GM23248 (cell line): ENCODE measurements around the gene AIFM1. TPM values are rescaled to one million over a fixed set of nuclear protein-coding genes. Genes with fewer than 3 reads are reported as not detected.
A peak's percentile ranks its signal among the peaks of the same experiment; 100 is the strongest.

Source experiments
- DNase-seq: peaks from one replicate; pipeline ENCODE4 v3.0.0-alpha.2; 2015
- H2AFZ ChIP-seq: fragments of 200-600 bp; sonication (generic); 2 replicates; pipeline ENCODE4 v1.6.1; 2016; ENCODE audit warnings: antibody characterized with exemption
- H3F3A ChIP-seq: fragments of 200-600 bp; sonication (generic); 2 replicates; pipeline ENCODE4 v1.6.1; 2016; ENCODE audit warnings: mild to moderate bottlenecking, antibody characterized with exemption, mixed run types; ENCODE audit not compliant: insufficient read depth
- H3K27ac ChIP-seq: fragments of 200-600 bp; sonication (generic); 2 replicates; pipeline ENCODE4 v1.5.1; 2016; ENCODE audit warnings: mild to moderate bottlenecking
- H3K27me3 ChIP-seq: fragments of 200-600 bp; sonication (generic); replicated peaks from 2 replicates; pipeline ENCODE4 v1.6.1; 2016; ENCODE audit warnings: mild to moderate bottlenecking; ENCODE audit not compliant: insufficient read depth
- H3K36me3 ChIP-seq: fragments of 200-600 bp; sonication (generic); 2 replicates; pipeline ENCODE4 v1.6.1; 2016; ENCODE audit warnings: low read depth, mild to moderate bottlenecking
- H3K4me1 ChIP-seq: fragments of 200-600 bp; sonication (generic); 2 replicates; pipeline ENCODE4 v1.6.1; 2016; ENCODE audit warnings: mild to moderate bottlenecking; ENCODE audit not compliant: insufficient read depth
- H3K4me2 ChIP-seq: fragments of 200-600 bp; sonication (generic); one replicate; pipeline ENCODE4 v1.6.1; 2016; ENCODE audit warnings: mild to moderate bottlenecking; ENCODE audit not compliant: unreplicated experiment
- H3K4me3 ChIP-seq: fragments of 200-600 bp; sonication (generic); 2 replicates; pipeline ENCODE4 v1.5.1; 2016; ENCODE audit warnings: mild to moderate bottlenecking
- H3K79me2 ChIP-seq: fragments of 200-600 bp; sonication (generic); 2 replicates; pipeline ENCODE4 v1.6.1; 2016; ENCODE audit warnings: mild to moderate bottlenecking; ENCODE audit not compliant: insufficient read depth
- H3K9ac ChIP-seq: fragments of 200-600 bp; sonication (generic); 2 replicates; pipeline ENCODE4 v1.6.1; 2016; ENCODE audit warnings: mild to moderate bottlenecking
- H3K9me2 ChIP-seq: fragments of 200-600 bp; sonication (generic); 2 replicates; pipeline ENCODE4 v1.6.1; 2016; ENCODE audit warnings: mixed run types, mild to moderate bottlenecking, moderate library complexity; ENCODE audit not compliant: insufficient read depth
- H3K9me3 ChIP-seq: fragments of 200-600 bp; sonication (generic); one replicate; pipeline ENCODE4 v1.6.1; 2017; ENCODE audit warnings: low read depth
- H4K20me1 ChIP-seq: fragments of 200-600 bp; sonication (generic); 2 replicates; pipeline ENCODE4 v1.6.0; 2016; ENCODE audit not compliant: insufficient read depth
- EZH2 ChIP-seq: fragments of 200-600 bp; sonication (generic); IDR thresholded peaks from 2 replicates; pipeline ENCODE4 v1.6.1; 2018; ENCODE audit warnings: antibody characterized with exemption, mild to moderate bottlenecking; ENCODE audit not compliant: insufficient read depth, poor library complexity, severe bottlenecking
- EZH2phosphoT487 ChIP-seq: fragments of 200-600 bp; sonication (generic); IDR thresholded peaks from 2 replicates; pipeline ENCODE4 v1.6.1; 2018; ENCODE audit warnings: antibody characterized with exemption, moderate library complexity, mild to moderate bottlenecking, low read depth; ENCODE audit not compliant: insufficient read depth
- WGBS, 2 experiments: methylation state at CpG; one replicate each; pipeline ENCODE4 v1.1.6; 2015 to 2017; ENCODE audit warnings: low lambda C conversion rate in 2 of 2, low coverage in 1 of 2; ENCODE audit errors: missing lambda C conversion rate in 2 of 2; 5-methylcytosine and 5-hydroxymethylcytosine counted together
- in situ Hi-C: fragments of 300-500 bp; cut with MboI; formaldehyde crosslinking; loops from 2 replicates; pipeline ENCODE4 v1.15.0; 2020
- polyA plus RNA-seq: library from polyadenylated mRNA; unstranded; fragments of >200 nt; fragmentation: Nextera tagmentation; extraction: Ambion mirVana; gene quantifications from 2 replicates; pipeline ENCODE4 v1.2.1, GENCODE V29; 2016
- total RNA-seq: library from RNA; depleted of rRNA; stranded (reverse); fragments of >200 nt; shearing (Covaris generic); gene quantifications from 2 replicates; pipeline ENCODE4 v1.2.3, GENCODE V29; 2014

AIFM1 gene
- total and polyA plus RNA-seq, 2 experiments from 2014 or later: 14.6 to 22.5 TPM

DNA sequence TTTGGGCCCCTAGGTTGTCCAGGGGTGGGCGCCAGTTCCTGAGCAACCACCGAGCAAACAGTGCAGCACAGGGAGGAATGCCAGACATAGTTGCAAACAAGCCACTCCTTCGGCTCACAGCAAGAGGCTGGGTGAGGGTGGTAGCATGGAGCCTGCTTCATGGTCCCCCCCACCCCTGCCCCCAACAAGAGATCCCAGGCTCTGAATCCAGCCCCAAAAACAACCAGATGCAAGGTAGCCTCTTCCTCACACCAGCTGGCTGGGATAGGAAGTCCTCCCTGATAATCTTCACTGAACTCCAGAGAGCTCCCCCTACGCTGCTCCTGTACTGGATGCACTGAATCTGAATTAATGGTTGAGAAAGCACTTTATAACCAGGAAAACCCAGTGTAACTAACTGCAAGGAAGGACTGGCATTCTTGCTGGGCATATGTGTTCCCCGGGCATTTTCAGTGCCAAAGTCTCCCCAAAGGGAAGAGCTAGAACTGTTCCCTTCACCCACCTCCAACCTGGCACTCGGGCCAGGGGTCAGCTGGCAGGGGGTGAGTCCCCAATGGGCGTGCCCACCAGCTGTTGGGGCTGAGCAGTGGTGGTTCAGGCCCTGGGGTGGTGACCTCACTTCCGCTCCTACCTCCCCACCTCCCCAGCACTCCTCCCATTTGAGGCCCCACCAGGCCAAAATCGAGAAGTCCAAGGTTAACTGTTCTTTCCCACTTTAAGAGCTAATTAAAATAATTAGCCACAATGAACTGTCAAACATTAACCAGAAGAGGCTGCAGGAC lies 56.8 kb downstream of the AIFM1 start:
- Histone ChIP-seq H3F3A (no peaks in the 10 kb centered on the region), H3K9ac (peak overlapping the region; percentile 100), H3K27me3 (no peaks in the 10 kb centered on the region), H3K27ac (peak overlapping the region; percentile 97), H3K36me3 (no peaks in the 10 kb centered on the region), H3K4me2 (peak overlapping the region; percentile 86), H2AFZ (no peak overlapping the region), H3K4me1 (peaks cover 11% of the 10 kb centered on the region), H3K9me3 (no peaks in the 10 kb centered on the region), H3K79me2 (peaks cover 62% of the 10 kb centered on the region), H3K4me3 (peak overlapping the region; percentile 83), H4K20me1 (no peaks in the 10 kb centered on the region), H3K9me2 (no peaks in the 10 kb centered on the region)
- TF ChIP-seq EZH2 (no peak), EZH2phosphoT487 (no peak)
- DNase-seq: peak; percentile 62
- WGBS, 2 experiments: 0 to 3% methylated on average over 1 to 8 of the region's 9 CpGs
- in situ Hi-C loops: no loop called here

DNA sequence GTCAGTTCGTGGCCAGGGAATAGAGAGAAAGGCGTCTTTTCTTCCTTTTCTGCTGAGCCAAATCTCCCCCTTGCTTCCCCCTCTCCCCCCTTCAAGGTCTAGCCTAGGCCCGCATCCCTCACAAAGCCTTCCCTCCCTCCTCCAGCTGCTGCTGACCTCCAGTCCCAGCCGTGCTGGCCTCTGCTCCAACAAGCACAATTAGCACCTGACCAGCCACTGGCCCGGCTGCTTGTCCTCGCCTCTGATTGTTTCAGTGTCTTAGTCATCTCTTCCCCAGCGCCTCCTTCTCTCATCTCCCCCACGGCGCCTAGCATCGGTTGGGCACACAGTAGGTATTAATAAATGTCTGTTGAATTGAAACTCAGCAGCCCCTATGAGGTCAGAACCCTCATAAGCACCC lies 59.6 kb downstream of the AIFM1 start:
- no peaks in the 10 kb centered on the region for H4K20me1 ChIP-seq
- H3K4me2 ChIP-seq: no peak overlapping the region
- H3K79me2 ChIP-seq: peaks cover 89% of the 10 kb centered on the region
- H3K4me1 ChIP-seq: peaks cover 11% of the 10 kb centered on the region
- no peaks in the 10 kb centered on the region for H3K9me3 ChIP-seq
- no peaks in the 10 kb centered on the region for H3F3A ChIP-seq
- H3K9ac ChIP-seq: no peak overlapping the region
- peak; percentile 44 for DNase-seq
- no peaks in the 10 kb centered on the region for H3K9me2 ChIP-seq
- no peak overlapping the region for H2AFZ ChIP-seq
- WGBS, 2 experiments: 41 to 46% methylated on average over 7 to 10 of the region's 10 CpGs
- TF ChIP-seq EZH2 (no peak), EZH2phosphoT487 (no peak)
- in situ Hi-C loops: no loop called here
- H3K27ac ChIP-seq: no peak overlapping the region
- no peaks in the 10 kb centered on the region for H3K27me3 ChIP-seq
- no peaks in the 10 kb centered on the region for H3K36me3 ChIP-seq
- no peak overlapping the region for H3K4me3 ChIP-seq

DNA sequence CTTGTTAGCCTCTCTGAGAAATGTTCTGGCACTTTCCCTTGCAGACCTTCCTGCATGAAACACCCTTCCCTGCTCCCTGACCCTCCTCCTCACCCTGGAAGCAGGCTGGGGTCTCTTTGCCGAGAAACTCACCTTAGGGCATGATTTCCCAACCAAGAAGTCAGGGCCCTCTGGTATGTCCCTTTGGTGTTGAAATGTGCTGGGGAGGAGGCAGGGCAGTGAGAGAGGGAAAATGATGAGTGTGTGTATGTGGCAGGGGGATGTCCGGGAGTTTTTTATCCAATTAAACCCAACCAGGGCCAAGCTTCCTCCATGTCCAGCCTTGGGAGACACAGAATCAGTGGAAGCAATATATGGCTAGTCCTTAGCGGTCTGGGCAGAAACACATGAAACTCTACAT lies 60.4 kb downstream of the AIFM1 start:
- Histone ChIP-seq H3K79me2 (peaks cover 96% of the 10 kb centered on the region), H2AFZ (no peak overlapping the region), H3K27ac (no peak overlapping the region), H4K20me1 (0 out of 2 replicates have a peak, but pooled peaks cover 3% of the 10 kb centered on the region), H3K9me3 (no peaks in the 10 kb centered on the region), H3K4me1 (peaks cover 16% of the 10 kb centered on the region), H3K9me2 (no peaks in the 10 kb centered on the region), H3K4me2 (no peak overlapping the region), H3K27me3 (no peaks in the 10 kb centered on the region), H3K4me3 (no peak overlapping the region), H3K36me3 (no peaks in the 10 kb centered on the region), H3F3A (peaks cover 4% of the 10 kb centered on the region; the same call in 1 of the 2 replicates), H3K9ac (no peak overlapping the region)
- peak; percentile 17 for DNase-seq
- TF ChIP-seq EZH2: no peak
- TF ChIP-seq EZH2phosphoT487: no peak
- in situ Hi-C loops: no loop called here
- WGBS, 2 experiments: 56 to 71% methylated on average over 2 to 3 of the region's 3 CpGs

DNA sequence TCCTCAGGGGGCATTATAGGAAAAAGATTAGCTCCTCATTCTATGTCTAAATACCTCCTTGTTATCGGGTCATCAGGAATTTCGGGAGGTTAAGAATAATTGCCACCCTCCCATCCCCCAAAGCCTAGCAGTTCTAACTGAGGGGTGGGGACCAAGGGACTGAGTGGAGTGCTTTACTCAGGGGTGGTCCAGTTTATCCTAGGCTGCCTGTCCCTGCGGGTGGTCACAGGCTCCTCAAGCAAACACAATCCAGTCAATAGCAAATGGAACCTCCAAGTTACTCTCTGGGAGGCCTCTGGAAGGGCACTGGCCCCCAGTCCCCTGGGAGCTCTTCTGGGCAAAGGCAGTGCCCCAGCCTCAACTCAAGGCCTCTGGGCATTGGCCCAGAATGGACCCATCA lies 62.0 kb downstream of the AIFM1 start:
- Histone ChIP-seq H3K4me1 (peaks cover 23% of the 10 kb centered on the region), H3K27ac (no peak overlapping the region), H3K79me2 (peaks cover 98% of the 10 kb centered on the region), H3K9me2 (no peaks in the 10 kb centered on the region), H3F3A (peaks cover 11% of the 10 kb centered on the region), H3K4me2 (no peak overlapping the region), H3K27me3 (no peaks in the 10 kb centered on the region), H3K4me3 (no peak overlapping the region), H3K36me3 (no peaks in the 10 kb centered on the region), H2AFZ (no peak overlapping the region), H3K9ac (no peak overlapping the region), H3K9me3 (no peaks in the 10 kb centered on the region), H4K20me1 (0 out of 2 replicates have a peak, but pooled peaks cover 3% of the 10 kb centered on the region)
- in situ Hi-C loops: no loop called here
- DNase-seq: no peak
- TF ChIP-seq EZH2 (no peak), EZH2phosphoT487 (no peak)
- WGBS, 2 experiments: 42 to 100% methylated on average over 2 of the region's 3 CpGs
